AG04450 (cell line): ENCODE data around the gene KRT33B. TPM values are rescaled to one million over a fixed set of nuclear protein-coding genes. Genes with fewer than 3 reads are reported as not detected.

Source experiments
- CTCF ChIA-PET: fragments of 300-600, 350-600 bp; formaldehyde crosslinking; extraction: SDS; loops from one replicate; lab custom pipeline; 2022; ENCODE audit warnings: antibody characterized with exemption, inconsistent platforms; lab: Charles Lee
- POLR2A ChIA-PET: fragments of 350-600 bp; formaldehyde crosslinking; extraction: SDS; loops from one replicate; lab custom pipeline; 2021; ENCODE audit warnings: antibody characterized with exemption, inconsistent platforms; lab: Yijun Ruan, JAX
- DNase-seq: peaks from one replicate; pipeline ENCODE4 v3.0.0-alpha.2; 2011; ENCODE audit warnings: low read depth, low spot score
- H3K27ac ChIP-seq: one replicate; pipeline ENCODE4 v1.5.1; 2012; ENCODE audit warnings: low read depth, low read length, control low read depth
- H3K27me3 ChIP-seq: one replicate; pipeline ENCODE4 v1.6.0; 2012; ENCODE audit warnings: low read length; ENCODE audit not compliant: control insufficient read depth, insufficient read depth
- H3K4me3 ChIP-seq: 2 replicates; pipeline ENCODE4 v1.5.1; 2011; ENCODE audit warnings: mild to moderate bottlenecking, low read depth, low read length, control low read depth
- H3K9me3 ChIP-seq: 2 replicates; pipeline ENCODE4 v1.5.1; 2012; ENCODE audit warnings: low read length; ENCODE audit not compliant: control insufficient read depth, insufficient read depth
- CTCF ChIP-seq: IDR thresholded peaks from 2 replicates; pipeline ENCODE4 v1.5.1; 2011; ENCODE audit warnings: low read depth, low read length, control low read depth, inconsistent platforms
- polyA plus RNA-seq: library from polyadenylated mRNA; depleted of rRNA; stranded (reverse); fragments of >200 nt; gene quantifications from 2 replicates; pipeline ENCODE4 v1.2.3, GENCODE V29; 2011; rRNA removed

Gene KRT33B
- polyA plus RNA-seq, 1 experiment = not detected

DNA sequence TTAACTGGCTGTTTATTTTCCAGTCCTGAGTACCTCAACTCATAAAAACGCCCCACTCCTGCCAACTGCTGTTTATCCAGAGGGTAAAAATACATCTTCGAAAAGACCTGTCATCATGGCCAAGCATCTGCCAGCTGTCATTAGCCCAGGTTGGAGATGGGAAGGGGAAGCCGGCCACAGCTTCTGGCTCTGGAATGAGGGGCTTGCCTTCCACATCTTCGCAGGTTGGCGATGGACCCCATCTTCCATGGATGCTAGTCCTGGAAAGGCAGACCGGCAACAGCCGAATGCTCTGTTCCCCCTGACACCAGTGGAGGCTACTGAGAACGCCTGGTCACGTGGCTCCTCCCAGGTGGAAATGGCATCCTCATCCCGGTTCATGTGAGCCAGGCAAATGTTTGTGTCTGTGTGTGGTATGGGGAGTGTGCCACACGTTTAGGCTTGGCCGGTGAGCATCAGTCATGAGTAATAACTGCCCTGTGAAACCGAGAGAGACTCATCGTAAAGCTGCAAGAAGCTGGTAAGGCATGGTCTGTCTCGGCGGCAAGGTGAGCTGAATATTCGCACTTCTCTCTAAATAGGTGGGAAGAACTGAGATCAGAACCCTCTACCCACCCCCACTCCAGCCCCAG, 53.7 kb downstream of the KRT33B start:
- Histone ChIP-seq H3K27ac (no peak overlapping the region), H3K4me3 (no peak overlapping the region), H3K9me3 (peaks cover 6% of the 10 kb centered on the region), H3K27me3 (no peaks in the 10 kb centered on the region)
- ChIA-PET POLR2A (no interaction called here), CTCF (interaction anchor here (1.4 kb wide), 1 partner anchor 14 kb away, joined by 3 read pairs; no protein-coding TSS in a partner anchor)
- no peak for TF ChIP-seq CTCF
- no peak for DNase-seq

DNA sequence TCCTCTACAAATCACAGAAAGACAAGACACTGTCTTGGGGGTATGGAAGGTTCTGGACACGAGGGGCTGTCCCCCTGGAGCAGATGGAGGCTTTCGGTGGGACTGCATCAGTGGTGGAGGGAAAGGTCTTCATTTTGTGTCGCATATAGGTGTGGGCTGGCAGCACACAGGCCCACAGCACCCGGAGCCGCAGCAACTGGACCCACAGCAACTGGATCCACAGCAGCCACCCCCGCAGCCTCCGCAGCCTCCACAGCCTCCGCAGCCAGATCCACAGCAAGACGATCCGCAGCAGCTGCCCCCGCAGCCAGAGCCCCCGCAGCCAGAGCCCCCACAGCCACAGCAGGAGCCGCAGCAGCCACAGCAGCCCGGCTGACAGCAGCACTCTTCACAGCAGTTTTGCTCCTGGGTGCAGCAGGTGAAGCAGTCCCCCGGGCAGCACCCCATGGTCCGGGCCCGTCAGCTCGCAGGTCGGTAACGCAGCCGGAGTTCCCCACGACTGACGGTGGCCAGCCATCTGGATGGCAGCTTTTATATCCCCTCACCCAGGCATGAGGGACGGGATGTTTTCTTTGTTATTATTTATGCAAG, 54.3 kb downstream of the KRT33B start, which contains the start of gene KRTAP17-1:
Gene KRTAP17-1, minus strand, starts transcription at position 507 of the 591 bp plus-strand sequence. Its CDS starts 60 bp downstream, at position 447.
- H3K27ac ChIP-seq = no peak within 1 kb of the TSS
- CTCF ChIA-PET = no interaction called here
- no peaks in the 10 kb centered on the region for H3K27me3 ChIP-seq
- H3K9me3 ChIP-seq = peaks cover 4% of the 10 kb centered on the region; the same call in 1 of the 2 replicates
- H3K4me3 ChIP-seq = no peak within 1 kb of the TSS
- DNase-seq = no peak
- POLR2A ChIA-PET = no interaction called here
- TF ChIP-seq CTCF = no peak

Other genes starting within 250 kb of the KRT33B start
- gene KRTAP4-12, start 245.6 kb downstream of the KRT33B start, polyA plus RNA-seq = not detected in 2 replicates
- not detected in 2 replicates for gene KRTAP4-6, start 229.3 kb downstream of the KRT33B start, polyA plus RNA-seq
- gene KRTAP4-5, start 220.0 kb downstream of the KRT33B start, polyA plus RNA-seq = not detected in 2 replicates
- gene KRTAP4-4, start 209.1 kb downstream of the KRT33B start, polyA plus RNA-seq = not detected in 2 replicates
- not detected in 2 replicates for gene KRTAP4-3, start 201.6 kb downstream of the KRT33B start, polyA plus RNA-seq
- not detected in 2 replicates for gene KRTAP4-2, start 191.6 kb downstream of the KRT33B start, polyA plus RNA-seq
- not detected in 2 replicates for gene KRTAP4-1, start 184.9 kb downstream of the KRT33B start, polyA plus RNA-seq
- gene KRTAP9-1, start 179.9 kb downstream of the KRT33B start, polyA plus RNA-seq = not detected in 2 replicates
- gene KRTAP9-2, start 143.2 kb downstream of the KRT33B start, polyA plus RNA-seq = not detected in 2 replicates
- gene KRTAP9-3, start 137.4 kb downstream of the KRT33B start, polyA plus RNA-seq = not detected in 2 replicates
- not detected in 2 replicates for gene KRTAP9-8, start 131.8 kb downstream of the KRT33B start, polyA plus RNA-seq
- gene KRTAP9-4, start 120.1 kb downstream of the KRT33B start, polyA plus RNA-seq = not detected in 2 replicates
- not detected in 2 replicates for gene KRTAP9-9, start 114.4 kb downstream of the KRT33B start, polyA plus RNA-seq
- gene KRTAP9-6, start 104.4 kb downstream of the KRT33B start, polyA plus RNA-seq = not detected in 2 replicates
- not detected in 2 replicates for gene KRTAP9-7, start 94.1 kb downstream of the KRT33B start, polyA plus RNA-seq
- gene KRTAP29-1, start 67.0 kb downstream of the KRT33B start, polyA plus RNA-seq = not detected in 2 replicates
- not detected in 2 replicates for gene KRTAP16-1, start 60.5 kb downstream of the KRT33B start, polyA plus RNA-seq
- not detected in 2 replicates for gene KRTAP17-1, start 54.1 kb downstream of the KRT33B start, polyA plus RNA-seq
- not detected in 2 replicates for gene KRT33A, start 19.0 kb downstream of the KRT33B start, polyA plus RNA-seq
- 0.27 and 0.29 TPM in 2 replicates for gene KRT34, start 12.5 kb upstream of the KRT33B start, polyA plus RNA-seq
- gene KRT31, start 27.8 kb upstream of the KRT33B start, polyA plus RNA-seq = not detected in 2 replicates
- not detected in 2 replicates for gene KRT37, start 54.8 kb upstream of the KRT33B start, polyA plus RNA-seq
- 0.11 and 0.17 TPM in 2 replicates for gene KRT38, start 71.2 kb upstream of the KRT33B start, polyA plus RNA-seq
- 0.09 and 0.14 TPM in 2 replicates for gene KRT32, start 97.6 kb upstream of the KRT33B start, polyA plus RNA-seq
- gene KRT35, start 111.3 kb upstream of the KRT33B start, polyA plus RNA-seq = not detected in 2 replicates
- not detected in 2 replicates for gene KRT36, start 120.1 kb upstream of the KRT33B start, polyA plus RNA-seq
- gene KRT13, start 135.8 kb upstream of the KRT33B start, polyA plus RNA-seq = 0.05 TPM in 1 of 2 replicates, not detected in the other
- gene KRT15, start 149.1 kb upstream of the KRT33B start, polyA plus RNA-seq = 1.4 and 1.8 TPM in 2 replicates
- gene KRT19, start 158.5 kb upstream of the KRT33B start, polyA plus RNA-seq = 19.7 and 27.6 TPM in 2 replicates
- gene KRT9, start 202.2 kb upstream of the KRT33B start, polyA plus RNA-seq = not detected in 2 replicates
- gene KRT14, start 217.1 kb upstream of the KRT33B start, polyA plus RNA-seq = 0.09 TPM in 1 of 2 replicates, not detected in the other
- gene KRT16, start 243.0 kb upstream of the KRT33B start, polyA plus RNA-seq = not detected in 2 replicates